Embryonic facial prominence (tissue), 1 donor: ENCODE measurements around the gene TERT.
"Not testable (repeated sequence)": the region's sequence is repeated elsewhere in the genome, so short reads cannot be mapped to it uniquely, and the experiment has no call there.

ENCODE experiments used
- DNase-seq: peaks from one replicate; pipeline ENCODE4 v3.0.0-alpha.2; 2016; ENCODE audit errors: extremely low spot score

The TERT gene

GRCh38 chr5:1294835-1295649 lies at the start of gene TERT:
Gene TERT (minus strand): TSS chr5:1295068. CDS start chr5:1294989, 79 bp downstream.
- DNase-seq, result no peak

GRCh38 chr5:1343931-1344901 lies 49.3 kb upstream of the TERT start:
- DNase-seq, result no peak

- no peak for DNase-seq
These were observed 48.5 kb upstream of the TERT start for GRCh38 chr5:1343315-1343751.

- DNase-seq, result not testable (repeated sequence)
These were observed 47.8 kb upstream of the TERT start for GRCh38 chr5:1342711-1343110.

GRCh38 chr5:1342268-1342667 lies 47.4 kb upstream of the TERT start:
- no peak for DNase-seq

GRCh38 chr5:1341863-1342262 lies 47.0 kb upstream of the TERT start:
- no peak for DNase-seq

- not testable (repeated sequence) for DNase-seq
These were observed 44.9 kb upstream of the TERT start for GRCh38 chr5:1339818-1340210.

DNA sequence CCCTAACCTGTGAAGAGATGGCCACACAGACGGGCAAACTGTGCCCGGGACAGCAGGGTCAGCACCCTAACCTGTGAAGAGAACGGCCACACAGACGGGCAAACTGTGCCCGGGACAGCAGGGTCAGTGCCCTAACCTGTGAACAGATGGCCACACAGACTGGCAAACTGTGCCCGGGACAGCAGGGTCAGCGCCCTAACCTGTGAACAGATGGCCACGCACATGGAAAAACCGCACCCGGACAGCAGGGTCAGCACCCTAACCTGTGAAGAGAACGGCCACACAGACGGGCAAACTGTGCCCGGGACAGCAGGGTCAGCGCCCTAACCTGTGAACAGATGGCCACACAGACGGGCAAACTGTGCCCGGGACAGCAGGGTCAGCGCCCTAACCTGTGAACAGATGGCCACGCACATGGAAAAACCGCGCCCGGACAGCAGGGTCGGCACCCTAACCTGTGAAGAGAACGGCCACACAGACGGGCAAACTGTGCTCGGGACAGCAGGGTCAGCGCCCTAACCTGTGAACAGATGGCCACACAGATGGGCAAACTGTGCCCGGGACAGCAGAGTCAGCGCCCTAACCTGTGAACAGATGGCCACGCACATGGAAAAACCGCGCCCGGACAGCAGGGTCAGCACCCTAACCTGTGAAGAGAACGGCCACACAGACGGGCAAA lies 44.4 kb upstream of the TERT start:
- not testable (repeated sequence) for DNase-seq

DNA sequence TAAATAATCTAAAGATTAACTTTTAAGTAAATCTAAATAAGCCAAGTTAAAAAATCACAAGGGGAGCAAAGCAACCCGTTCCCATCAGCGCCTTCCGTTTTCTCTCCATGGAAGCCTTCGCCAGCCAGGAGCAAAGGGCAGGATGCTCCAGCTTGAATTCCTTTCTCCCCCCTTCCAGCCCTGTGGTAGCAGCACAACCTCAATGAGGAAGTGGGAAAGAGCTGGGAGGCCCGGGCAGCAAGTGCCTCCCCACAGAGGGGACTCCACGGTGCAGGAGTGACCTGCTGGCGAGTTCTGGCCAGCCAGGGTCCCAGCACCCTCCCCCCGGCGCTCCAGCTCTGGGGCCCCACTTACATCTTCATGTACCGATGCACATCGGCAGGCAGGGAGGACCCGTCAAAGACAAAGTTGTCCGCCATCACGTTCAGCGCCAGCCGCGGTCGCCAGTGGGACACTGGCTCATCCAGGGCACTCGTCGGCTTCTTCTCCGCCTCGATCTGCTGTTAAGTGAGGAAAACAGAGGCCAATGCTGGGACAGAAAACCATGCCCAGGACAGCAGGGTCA lies 43.7 kb upstream of the TERT start:
- DNase-seq, result no peak

DNA sequence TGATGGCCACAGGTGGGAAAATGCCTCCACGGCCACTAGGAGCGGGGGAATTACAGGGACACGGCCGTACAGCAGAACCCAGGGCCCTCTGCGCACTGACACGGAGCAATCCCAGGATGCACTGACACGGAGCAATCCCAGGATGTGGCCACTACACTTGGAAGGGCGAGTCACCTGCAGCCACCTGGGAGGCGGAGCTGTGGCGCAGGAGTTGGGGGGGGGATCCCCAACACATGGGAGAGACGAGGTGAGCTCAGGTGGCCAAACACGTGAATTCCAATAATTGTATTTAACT lies 43.3 kb upstream of the TERT start:
- no peak for DNase-seq

DNA sequence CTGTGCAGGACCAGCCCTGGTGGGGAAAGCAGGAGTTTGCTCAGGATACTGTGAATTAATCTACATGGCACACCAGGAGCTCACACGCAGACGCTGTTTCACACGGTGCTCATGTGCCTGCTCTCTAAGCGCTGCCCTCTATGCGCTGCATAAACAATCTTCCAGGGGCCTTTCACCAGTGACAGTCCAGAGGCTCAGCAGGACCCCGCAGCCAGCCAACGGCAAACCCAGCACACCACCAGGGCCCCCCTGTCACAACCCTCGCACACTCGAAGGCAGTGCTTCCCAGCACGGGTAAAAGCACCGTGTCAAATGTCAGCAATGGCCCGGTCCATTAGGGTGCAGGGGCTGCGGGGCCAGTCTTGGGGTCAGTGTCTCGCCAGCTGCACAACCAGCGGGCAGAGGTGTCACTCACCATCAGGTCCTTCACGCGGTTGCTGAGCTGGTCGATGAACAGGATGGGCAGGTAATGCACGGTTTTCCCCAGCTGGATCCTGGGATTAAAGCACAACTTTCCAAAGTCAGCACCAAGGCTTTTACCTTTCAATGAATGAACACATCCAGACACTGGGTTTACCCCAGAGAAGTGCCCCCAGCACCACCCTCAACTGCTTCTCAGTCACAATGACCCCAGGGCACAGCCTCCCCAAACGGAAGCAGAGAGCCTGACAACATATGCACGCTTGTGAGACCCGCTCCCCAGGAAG lies 42.8 kb upstream of the TERT start:
- no peak for DNase-seq

DNA sequence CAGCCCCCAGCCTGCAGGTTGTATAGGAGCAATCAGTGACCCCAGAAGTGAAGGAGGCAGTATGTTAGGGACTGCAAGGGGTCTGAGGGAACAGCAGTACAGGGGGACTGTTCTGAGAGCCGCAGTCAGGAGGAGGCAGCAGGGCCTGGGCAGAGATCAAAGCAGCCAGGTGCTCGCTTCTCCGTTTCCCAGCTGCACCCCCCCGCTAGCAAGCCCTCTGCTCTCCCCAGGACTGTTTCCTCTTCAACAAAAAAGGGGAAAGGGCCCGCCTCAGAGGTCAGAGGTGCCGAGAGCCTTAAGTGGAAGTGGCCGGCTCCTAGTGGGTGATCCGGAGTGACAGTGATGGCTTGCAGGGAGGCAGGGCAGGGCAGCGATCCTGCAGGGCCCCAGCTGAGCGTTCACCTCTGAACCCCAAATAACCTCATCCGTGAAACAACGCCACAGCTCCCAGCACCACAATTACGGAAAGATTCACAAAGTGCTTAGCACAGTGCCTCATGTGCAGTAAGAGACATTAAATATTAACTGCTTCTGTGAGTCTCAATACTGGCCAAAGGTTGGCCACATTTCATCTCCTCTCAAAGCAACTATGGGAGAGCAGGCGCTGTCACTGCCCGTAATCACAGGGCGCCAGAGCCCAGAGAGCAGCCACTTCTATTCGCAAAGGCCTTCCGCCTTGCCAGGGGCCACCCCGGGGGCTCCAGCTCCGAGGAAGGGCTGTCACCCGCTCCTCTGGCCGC lies 42.1 kb upstream of the TERT start:
- no peak for DNase-seq

DNA sequence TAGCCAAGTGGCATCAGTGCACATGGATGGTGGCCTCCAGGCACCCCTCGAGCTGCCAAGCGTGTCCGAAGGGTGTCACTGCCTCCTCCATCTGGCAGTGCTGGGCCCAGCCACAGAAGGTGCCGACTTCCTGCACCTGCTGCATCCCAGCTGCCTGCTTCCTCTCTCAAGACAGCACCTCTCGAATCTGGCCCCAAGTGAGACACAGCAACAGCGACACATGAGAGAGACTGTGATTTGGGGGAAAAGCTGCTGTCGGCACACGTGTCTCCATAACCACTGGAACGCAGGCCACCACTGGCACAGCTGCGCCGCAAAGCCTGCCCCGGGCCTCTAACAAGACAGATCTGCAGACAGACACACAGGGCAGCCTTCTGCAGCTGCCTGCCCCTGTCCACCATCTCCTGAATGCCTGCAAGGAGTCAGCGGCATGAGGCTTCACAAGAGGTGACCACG lies 41.3 kb upstream of the TERT start:
- DNase-seq, result no peak

- DNase-seq, result no peak
These were observed 40.8 kb upstream of the TERT start for GRCh38 chr5:1335540-1336095.

DNA sequence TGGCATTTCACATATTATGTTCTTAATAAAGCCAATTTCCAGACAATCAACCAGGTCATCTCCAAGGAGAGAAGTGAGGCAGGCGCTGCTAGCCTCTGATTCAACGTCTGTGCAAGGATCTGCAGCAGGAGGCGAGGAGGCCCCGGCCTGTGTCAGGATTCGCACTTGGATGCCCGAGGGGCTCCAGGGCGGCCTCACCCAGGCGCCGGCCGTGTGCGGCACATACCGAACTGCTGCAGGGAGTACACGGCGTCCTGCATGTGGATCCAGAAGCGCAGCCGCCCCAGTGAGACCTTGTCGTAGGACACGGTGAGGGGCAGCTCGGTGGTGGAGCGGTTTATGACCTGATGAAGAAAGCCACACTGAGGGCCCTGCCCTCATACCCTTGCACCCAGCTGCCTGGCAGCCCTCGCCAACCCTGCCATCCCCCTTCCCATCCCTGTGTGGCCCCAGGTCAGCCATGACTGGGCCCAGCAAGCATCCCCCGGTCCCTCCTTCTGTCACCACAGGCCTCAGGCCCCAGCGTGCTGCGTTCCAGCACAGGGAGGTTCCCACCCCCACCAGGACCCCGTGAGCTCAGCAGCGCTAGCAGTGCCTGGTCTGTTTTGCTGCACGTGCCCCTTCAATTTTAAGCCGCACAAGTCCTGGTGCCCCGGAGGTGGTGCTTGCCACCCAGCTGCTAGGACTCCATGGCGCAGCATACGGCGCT lies 40.1 kb upstream of the TERT start:
- DNase-seq, result no peak

- no peak for DNase-seq
These were observed 39.1 kb upstream of the TERT start for GRCh38 chr5:1333986-1334385.

GRCh38 chr5:1333286-1333685 lies 38.4 kb upstream of the TERT start:
- DNase-seq, result not testable (repeated sequence)

- DNase-seq, result no peak
These were observed 37.7 kb upstream of the TERT start for GRCh38 chr5:1332461-1333001.

- no peak for DNase-seq
These were observed 37.1 kb upstream of the TERT start for GRCh38 chr5:1331861-1332405.
